Parathyroid adenoma (tissue), 2 donors: ENCODE data around the gene STAT1.
A peak's percentile ranks its signal among the peaks of the same experiment; 100 is the strongest.

ENCODE experiments used
- H2AFZ ChIP-seq: fragments of 300-600 bp; sonication (generic); one replicate; pipeline ENCODE4 v1.7.0; 2017; ENCODE audit warnings: antibody characterized with exemption, mild to moderate bottlenecking
- H3K27ac ChIP-seq: fragments of 300-600 bp; sonication (generic); one replicate; pipeline ENCODE4 v1.7.0; 2017
- H3K27me3 ChIP-seq: fragments of 300-600 bp; sonication (generic); one replicate; pipeline ENCODE4 v1.7.0; 2017; ENCODE audit warnings: low read length; ENCODE audit not compliant: control insufficient read depth, insufficient read depth
- H3K36me3 ChIP-seq: fragments of 300-600 bp; sonication (generic); one replicate; pipeline ENCODE4 v1.7.0; 2017; ENCODE audit warnings: low read length; ENCODE audit not compliant: control insufficient read depth, insufficient read depth
- H3K4me1 ChIP-seq: fragments of 300-600 bp; sonication (generic); one replicate; pipeline ENCODE4 v1.7.0; 2017; ENCODE audit warnings: control low read depth
- H3K4me2 ChIP-seq: fragments of 300-600 bp; sonication (generic); one replicate; pipeline ENCODE4 v1.7.0; 2017; ENCODE audit warnings: low read length
- H3K4me3 ChIP-seq: fragments of 300-600 bp; sonication (generic); one replicate; pipeline ENCODE4 v1.7.0; 2017; ENCODE audit warnings: low read depth, low read length
- H3K79me2 ChIP-seq: fragments of 300-600 bp; sonication (generic); one replicate; pipeline ENCODE4 v1.7.0; 2017; ENCODE audit warnings: control low read depth
- H3K9ac ChIP-seq: fragments of 300-600 bp; sonication (generic); one replicate; pipeline ENCODE4 v1.7.0; 2017; ENCODE audit warnings: mild to moderate bottlenecking
- H3K9me3 ChIP-seq: fragments of 300-600 bp; sonication (generic); one replicate; pipeline ENCODE4 v1.7.0; 2017; ENCODE audit warnings: low read length; ENCODE audit not compliant: control insufficient read depth
- CTCF ChIP-seq: fragments of 300-600 bp; sonication (generic); IDR thresholded peaks from one replicate; pipeline ENCODE4 v1.7.0; 2017; ENCODE audit warnings: antibody characterized with exemption, mild to moderate bottlenecking
- donor health status: primary hyperparathyroidism.

Gene STAT1

GRCh38 chr2:191012346-191012745, 1.6 kb downstream of the STAT1 start:
- H3K4me1 ChIP-seq, result peaks cover 13% of the 10 kb centered on the region
- H3K27me3 ChIP-seq, result no peaks in the 10 kb centered on the region
- TF ChIP-seq CTCF, result no peak
- H3K27ac ChIP-seq, result no peak overlapping the region
- no peak overlapping the region for H3K9ac ChIP-seq
- H3K4me3 ChIP-seq, result no peak overlapping the region
- H2AFZ ChIP-seq, result no peak overlapping the region
- H3K36me3 ChIP-seq, result no peaks in the 10 kb centered on the region
- no peaks in the 10 kb centered on the region for H3K9me3 ChIP-seq
- H3K79me2 ChIP-seq, result peaks cover 27% of the 10 kb centered on the region
- H3K4me2 ChIP-seq, result peak overlapping the region; percentile 94

- peaks cover 27% of the 10 kb centered on the region for H3K79me2 ChIP-seq
- H3K27ac ChIP-seq, result no peak overlapping the region
- H3K4me3 ChIP-seq, result no peak overlapping the region
- H3K36me3 ChIP-seq, result no peaks in the 10 kb centered on the region
- no peak overlapping the region for H2AFZ ChIP-seq
- H3K4me1 ChIP-seq, result peaks cover 13% of the 10 kb centered on the region
- H3K9ac ChIP-seq, result no peak overlapping the region
- no peak for TF ChIP-seq CTCF
- H3K9me3 ChIP-seq, result no peaks in the 10 kb centered on the region
- no peaks in the 10 kb centered on the region for H3K27me3 ChIP-seq
- H3K4me2 ChIP-seq, result no peak overlapping the region
These were observed 2.8 kb downstream of the STAT1 start for GRCh38 chr2:191010887-191011885.

- H3K4me1 ChIP-seq, result peaks cover 13% of the 10 kb centered on the region
- H3K36me3 ChIP-seq, result no peaks in the 10 kb centered on the region
- peaks cover 27% of the 10 kb centered on the region for H3K79me2 ChIP-seq
- no peak overlapping the region for H2AFZ ChIP-seq
- H3K9me3 ChIP-seq, result no peaks in the 10 kb centered on the region
- no peak overlapping the region for H3K4me3 ChIP-seq
- no peaks in the 10 kb centered on the region for H3K27me3 ChIP-seq
- H3K9ac ChIP-seq, result no peak overlapping the region
- no peak for TF ChIP-seq CTCF
- no peak overlapping the region for H3K27ac ChIP-seq
- no peak overlapping the region for H3K4me2 ChIP-seq
These were observed 4.2 kb downstream of the STAT1 start for GRCh38 chr2:191009541-191010374.

GRCh38 chr2:191008286-191008685, 5.7 kb downstream of the STAT1 start:
- Histone ChIP-seq H3K9me3 (no peaks in the 10 kb centered on the region), H3K79me2 (peaks cover 25% of the 10 kb centered on the region), H3K4me2 (no peak overlapping the region), H3K27me3 (no peaks in the 10 kb centered on the region), H2AFZ (no peak overlapping the region), H3K9ac (no peak overlapping the region), H3K4me1 (peaks cover 9% of the 10 kb centered on the region), H3K4me3 (no peak overlapping the region), H3K36me3 (no peaks in the 10 kb centered on the region), H3K27ac (no peak overlapping the region)
- no peak for TF ChIP-seq CTCF
